Fibroblast of upper back skin (primary cell): Measurements from ENCODE around the gene LGALS1.

Experiments used
- DNase-seq: peaks from one replicate; pipeline ENCODE4 v3.0.0-alpha.2; 2013

The LGALS1 gene

DNA sequence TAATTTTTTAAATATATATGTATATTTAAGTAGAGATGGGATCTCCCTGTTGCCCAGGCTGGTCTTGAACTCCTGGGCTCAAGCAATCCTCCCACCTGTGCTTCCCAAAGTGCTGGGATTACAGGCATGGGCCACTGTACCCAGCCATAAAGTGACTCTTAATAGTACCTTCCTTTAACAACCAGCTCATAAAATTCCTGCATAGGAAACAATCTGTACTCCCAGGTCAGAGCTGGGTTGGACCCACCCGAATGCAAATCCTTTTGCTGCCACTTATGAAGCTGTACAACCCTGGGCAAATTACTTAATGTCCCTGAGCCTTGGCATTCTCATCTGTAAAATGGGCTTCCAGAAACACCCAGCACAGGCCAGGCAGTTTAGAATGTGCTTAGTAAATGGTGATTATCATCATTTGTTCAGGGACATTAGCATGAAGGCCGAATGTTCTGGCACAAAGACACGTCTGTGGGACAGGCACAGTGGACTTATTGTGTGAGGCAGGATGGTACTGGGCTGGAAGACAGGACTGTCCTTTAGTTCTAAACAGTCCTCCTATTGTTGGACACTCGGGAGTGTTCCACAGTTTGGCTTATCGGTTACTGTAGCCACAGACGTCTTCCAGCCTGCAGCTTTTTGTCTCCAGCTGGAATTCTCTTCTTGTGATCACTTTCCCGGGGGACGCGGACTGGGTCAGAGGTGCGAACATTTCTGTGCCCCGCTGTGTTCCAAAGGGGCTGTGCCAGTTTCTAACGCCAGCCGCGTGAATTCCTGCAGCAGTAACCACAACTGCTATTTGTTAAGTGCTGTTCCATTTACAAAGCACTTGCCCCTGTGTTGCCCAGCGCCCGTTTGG is 11.0 kb upstream of the LGALS1 start:
- no peak for DNase-seq

DNA sequence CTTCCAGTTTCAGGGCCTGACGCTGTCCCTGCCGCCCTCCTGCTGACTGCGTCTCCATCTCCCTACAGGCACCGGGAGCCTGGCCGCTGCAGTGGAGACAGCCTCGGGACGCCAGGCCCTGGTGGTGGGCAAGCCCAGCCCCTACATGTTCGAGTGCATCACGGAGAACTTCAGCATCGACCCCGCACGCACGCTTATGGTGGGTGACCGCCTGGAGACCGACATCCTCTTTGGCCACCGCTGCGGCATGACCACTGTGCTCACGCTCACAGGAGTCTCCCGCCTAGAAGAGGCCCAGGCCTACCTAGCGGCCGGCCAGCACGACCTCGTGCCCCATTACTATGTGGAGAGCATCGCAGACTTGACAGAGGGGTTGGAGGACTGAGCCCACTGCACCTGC is 9.9 kb upstream of the LGALS1 start:
- no peak for DNase-seq

DNA sequence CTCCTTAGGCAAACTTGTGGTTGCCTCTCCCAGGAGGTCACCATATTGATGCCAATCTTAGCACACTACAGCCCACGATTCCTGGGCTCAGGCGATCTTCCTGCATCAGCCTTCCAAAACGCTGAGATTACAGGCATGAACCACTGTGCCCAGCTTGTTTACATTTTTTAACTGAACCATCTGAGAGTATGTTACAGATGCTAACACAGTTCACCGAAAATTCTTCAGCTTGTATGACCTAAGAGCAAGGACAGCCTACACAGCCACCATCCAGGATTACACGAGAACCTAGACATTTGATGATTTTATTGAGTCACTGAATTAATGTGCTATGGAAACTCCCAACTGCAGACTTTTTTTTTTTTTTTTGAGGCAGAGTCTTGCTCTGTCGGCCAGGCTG is 5.8 kb upstream of the LGALS1 start:
- DNase-seq, result peak; percentile 18

- DNase-seq, result no peak
Observed at GRCh38 chr22:37672206-37672919, 3.1 kb upstream of the LGALS1 start.

- no peak for DNase-seq
Observed at GRCh38 chr22:37672920-37673455, 2.4 kb upstream of the LGALS1 start.

DNA sequence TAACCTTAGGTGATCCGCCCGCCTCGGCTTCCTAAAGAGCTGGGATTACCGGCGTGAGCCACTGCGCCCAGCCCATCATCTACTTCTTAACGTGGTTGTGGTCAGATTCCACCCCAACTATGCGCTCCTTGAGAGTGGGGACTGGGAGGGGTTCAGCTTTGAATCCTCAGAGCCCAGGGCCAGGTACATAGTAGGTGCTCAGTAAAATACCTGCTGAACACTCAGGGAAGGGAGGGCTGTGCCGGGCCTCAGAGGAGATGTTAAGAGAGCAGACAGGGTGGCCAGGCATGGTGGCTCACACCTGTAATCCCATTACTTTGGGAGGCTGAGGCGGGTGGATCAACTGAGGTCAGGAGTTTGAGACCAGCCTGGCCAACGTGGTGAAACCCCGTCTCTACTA is 1.2 kb upstream of the LGALS1 start:
- DNase-seq, result no peak

- DNase-seq, result peak; percentile 17
Observed at GRCh38 chr22:37675930-37676735, 697 bp downstream of the LGALS1 start.

DNA sequence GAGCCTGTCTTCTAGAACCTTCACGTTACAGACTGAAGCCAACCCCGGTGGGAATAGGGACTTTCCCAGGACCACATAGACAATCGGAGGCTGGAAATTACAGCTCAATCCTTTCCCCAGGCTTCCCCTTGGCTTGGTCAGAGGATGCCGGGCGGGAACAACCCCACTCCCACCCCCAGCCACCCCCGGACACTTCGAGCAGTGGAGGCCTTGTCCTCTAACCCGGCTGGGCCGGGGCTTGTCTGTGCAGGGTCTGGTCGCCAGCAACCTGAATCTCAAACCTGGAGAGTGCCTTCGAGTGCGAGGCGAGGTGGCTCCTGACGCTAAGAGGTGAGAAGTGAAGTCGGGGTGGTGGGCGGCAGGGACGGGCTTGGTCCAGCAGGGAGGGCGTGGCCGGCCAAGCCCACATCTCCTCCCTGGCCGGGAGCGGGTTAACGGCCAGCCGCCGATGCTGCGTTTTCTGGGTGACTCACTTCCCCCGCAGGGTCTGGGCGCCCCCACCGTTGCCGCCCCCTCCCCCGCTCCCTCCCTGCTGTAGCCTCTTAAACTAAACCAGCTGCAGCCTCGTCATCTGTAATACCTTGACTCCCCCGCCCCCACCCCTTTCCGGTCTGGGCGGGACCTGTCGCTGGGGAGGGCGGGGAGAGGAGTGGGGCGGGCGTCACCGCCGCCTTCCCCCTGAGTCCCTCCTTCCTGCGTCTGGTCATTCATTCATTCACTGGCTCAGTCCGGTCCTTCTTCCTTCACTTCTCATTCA is 1.5 kb downstream of the LGALS1 start:
- DNase-seq, result peak; percentile 99

DNA sequence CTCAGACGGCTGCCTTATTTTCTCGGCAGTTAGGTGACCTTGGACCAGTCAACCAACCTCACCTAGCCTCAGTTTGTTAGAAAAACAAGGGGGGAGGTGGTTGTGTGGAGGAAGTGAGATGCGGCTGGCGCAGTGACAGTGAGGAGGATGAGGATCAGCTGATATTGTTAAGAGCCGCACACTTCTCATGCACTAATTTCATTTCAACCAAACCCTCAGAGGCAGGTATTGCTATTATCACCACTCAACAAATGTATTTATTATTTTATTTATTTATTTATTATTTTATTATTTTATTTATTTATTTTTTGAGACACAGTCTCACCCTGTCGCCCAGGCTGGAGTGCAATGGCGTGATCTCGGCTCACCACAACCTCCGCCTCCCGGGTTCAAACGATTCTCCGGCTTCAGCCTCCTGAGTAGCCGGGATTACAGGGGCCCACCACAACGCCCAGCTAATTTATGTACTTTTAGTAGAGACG is 2.1 kb downstream of the LGALS1 start:
- DNase-seq, result no peak

GRCh38 chr22:37678372-37678771 is 2.9 kb downstream of the LGALS1 start:
- no peak for DNase-seq

GRCh38 chr22:37679670-37680069 is 4.2 kb downstream of the LGALS1 start:
- no peak for DNase-seq

DNA sequence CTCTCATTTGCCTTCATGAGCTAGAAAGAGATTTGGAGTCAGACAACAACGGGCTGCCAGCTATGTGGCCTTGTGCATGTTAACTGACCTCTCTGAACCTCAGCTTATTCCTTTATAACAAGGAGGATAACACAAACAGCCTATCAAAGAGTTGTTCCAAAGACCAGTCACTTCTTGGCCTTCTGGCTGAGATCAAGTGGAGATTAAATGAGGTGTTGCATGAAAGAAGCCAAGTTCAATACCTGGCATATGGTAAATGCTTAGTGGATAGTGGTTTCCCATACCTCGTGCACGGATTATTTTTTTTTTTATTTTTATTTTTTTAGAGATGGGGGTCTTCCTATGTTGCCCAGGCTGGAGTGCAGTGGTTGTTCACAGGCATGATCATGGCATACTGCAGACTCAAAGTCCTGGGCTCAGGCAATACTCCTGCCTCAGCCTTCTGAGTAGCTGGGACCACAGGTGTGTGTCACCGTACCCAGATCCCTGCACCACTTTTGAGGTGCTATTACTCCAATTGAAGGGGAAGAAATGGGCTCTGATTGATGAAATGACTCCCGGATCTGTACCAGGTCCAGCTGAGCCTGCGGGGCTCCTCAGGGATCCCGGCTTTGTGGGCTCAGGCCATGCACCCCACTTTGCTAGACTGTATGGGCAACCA is 4.9 kb downstream of the LGALS1 start:
- peak; percentile 32 for DNase-seq

DNA sequence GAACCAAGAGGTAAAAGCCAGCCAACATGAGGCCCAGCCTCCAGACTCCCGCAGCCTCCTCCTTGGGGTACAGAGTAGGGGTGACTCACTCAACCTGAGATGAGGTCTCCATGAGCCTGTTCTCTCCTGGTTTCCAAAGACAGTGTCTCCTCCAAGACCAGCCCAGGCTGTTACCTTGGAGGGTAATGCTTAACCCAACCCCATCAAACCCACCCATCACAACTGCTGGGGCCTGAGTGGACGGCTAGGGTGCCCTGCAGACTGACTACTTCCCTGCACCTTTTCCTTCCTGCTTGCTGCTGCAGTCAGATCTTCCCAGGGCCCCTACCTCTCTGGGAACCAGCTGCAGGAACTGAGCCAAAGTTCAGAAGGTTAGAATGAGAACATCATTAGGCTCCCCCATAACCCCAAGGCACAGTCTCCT is 5.6 kb downstream of the LGALS1 start:
- DNase-seq, result peak; percentile 60

DNA sequence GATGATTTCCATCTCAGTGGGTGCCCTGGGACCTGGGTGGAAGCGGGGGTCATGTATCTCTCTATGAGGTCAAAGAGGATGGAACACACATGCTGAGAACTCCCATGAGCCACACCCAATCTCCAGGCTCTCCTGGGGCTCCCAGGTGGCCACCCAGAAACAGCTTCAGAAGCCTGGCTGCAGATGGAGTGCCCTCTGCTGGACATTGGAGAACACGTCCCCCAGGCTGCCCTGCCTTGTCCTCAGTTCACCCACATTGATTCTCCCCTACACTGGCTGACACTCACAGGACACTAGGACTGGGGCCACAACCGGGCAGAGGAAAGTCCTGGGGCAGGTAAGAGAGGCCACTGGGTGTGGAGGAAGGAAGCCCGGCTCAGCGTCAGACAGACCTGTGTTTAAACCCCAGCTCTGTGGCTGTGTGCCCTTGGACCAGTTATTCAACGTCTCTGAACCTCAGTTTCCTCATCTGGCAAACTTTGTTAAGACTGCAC is 6.2 kb downstream of the LGALS1 start:
- peak; percentile 77 for DNase-seq

- no peak for DNase-seq
Observed at GRCh38 chr22:37684803-37685615, 9.6 kb downstream of the LGALS1 start.

DNA sequence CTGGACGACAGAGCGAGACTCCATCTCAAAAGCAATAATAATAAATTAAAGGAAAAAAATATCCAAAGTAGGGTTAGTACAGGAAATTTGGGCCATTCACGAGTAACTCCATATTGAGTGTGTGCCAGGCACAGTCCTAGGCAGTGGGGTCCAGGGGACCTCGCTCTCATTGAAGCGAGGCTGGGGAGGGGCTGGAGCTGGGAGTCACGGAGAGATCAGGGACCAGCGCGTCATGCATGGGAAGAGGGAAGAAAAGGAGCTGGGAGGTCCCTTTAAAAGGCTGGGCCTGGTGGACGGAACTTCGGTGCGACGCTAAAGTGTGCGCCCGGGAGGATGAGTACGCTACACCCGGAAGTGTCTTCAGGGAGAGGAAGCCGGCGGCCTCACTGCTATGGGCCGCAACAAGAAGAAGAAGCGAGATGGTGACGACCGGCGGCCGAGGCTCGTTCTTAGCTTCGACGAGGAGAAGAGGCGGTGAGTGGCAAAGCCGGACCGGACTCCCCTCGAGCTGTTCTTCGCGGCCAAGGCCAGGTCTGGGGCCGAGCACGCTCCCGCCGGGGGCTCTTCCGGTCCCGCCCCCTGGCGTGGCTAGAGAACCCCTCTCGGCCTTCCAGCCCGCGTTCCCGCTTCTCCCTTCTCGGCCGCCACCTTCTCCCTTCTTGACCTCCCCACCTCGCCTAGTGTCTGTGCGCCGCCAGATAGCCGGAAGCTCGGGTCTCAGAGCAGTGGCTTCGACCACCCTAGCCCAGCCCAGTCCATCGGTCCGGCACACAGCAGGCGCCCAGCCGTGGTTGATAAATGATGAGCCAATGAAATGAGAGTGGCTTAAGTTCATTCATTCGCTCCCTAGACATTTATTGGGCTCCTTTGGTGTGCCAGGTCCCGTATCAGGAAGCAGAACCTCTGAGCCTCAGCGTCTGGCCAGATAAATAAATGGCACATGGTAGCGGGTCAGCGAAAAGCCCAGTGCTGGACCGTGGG is 10.9 kb downstream of the LGALS1 start, which contains the start of gene NOL12:
Gene NOL12, plus strand, starts transcription at position 342 of the 981 bp plus-strand sequence. Its CDS starts 50 bp downstream, at position 392.
- DNase-seq, result peak; percentile 83

GRCh38 chr22:37690407-37690806 is 15.0 kb downstream of the LGALS1 start:
- DNase-seq, result no peak

- no peak for DNase-seq
Observed at GRCh38 chr22:37690901-37691504, 15.6 kb downstream of the LGALS1 start.
